Mucosa of gallbladder (tissue), 1 donor: ENCODE data around the gene SCRN3. TPM values are rescaled to one million over a fixed set of nuclear protein-coding genes. Genes with fewer than 3 reads are reported as not detected.
A peak's percentile ranks its signal among the peaks of the same experiment; 100 is the strongest.
"Not testable (repeated sequence)": the region's sequence is repeated elsewhere in the genome, so short reads cannot be mapped to it uniquely, and the experiment has no call there.

ENCODE experiments used
- DNase-seq: peaks from one replicate; pipeline ENCODE4 v3.0.0-alpha.2; 2020; ENCODE audit warnings: low spot score
- total RNA-seq: library from RNA; stranded (reverse); gene quantifications from one replicate; pipeline ENCODE4 v1.2.1, GENCODE V29; 2021
- donor health status: DM: no; HTN: no; CAD: no.

SCRN3 gene, protein sequence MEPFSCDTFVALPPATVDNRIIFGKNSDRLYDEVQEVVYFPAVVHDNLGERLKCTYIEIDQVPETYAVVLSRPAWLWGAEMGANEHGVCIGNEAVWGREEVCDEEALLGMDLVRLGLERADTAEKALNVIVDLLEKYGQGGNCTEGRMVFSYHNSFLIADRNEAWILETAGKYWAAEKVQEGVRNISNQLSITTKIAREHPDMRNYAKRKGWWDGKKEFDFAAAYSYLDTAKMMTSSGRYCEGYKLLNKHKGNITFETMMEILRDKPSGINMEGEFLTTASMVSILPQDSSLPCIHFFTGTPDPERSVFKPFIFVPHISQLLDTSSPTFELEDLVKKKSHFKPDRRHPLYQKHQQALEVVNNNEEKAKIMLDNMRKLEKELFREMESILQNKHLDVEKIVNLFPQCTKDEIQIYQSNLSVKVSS
- 26.4 TPM for total RNA-seq

DNA sequence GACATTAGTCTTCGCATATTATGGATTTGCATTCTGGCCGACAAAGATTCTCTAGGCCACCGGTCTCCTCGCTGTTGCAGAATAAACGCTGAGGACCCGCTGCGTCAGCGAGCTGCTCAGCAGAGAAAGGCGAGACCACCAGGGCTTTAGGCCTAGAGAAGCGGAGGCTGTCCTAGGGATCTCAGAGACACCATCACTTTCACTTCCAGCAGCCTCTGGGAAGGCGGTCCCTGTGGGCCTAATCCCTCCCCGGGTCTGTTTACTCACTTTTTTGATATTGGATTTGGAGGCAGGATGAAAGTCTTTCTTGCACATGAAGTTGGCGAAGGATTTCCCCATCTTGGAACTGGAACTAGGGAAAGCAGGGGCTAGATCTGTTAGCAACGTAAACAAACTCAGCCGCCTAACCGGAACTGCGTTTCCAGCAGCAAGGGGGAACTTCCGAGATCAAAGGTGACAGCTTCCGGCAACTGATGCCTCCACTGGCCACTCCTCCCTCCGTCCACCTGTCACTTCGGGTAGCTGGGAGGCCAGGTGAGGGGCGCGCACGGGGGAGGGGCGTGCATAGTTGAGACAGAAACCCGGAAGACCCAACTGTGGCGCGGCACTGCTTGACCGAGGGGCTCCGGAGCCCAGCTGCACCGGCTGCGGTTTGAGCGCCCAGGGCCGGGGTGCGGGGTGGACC is at the start of gene SCRN3:
TSS of gene SCRN3 (plus strand) at position 447 of the 685 bp plus-strand sequence. CDS start 2,554 bp downstream, outside the sequence.
- peak; percentile 82 for DNase-seq

DNA sequence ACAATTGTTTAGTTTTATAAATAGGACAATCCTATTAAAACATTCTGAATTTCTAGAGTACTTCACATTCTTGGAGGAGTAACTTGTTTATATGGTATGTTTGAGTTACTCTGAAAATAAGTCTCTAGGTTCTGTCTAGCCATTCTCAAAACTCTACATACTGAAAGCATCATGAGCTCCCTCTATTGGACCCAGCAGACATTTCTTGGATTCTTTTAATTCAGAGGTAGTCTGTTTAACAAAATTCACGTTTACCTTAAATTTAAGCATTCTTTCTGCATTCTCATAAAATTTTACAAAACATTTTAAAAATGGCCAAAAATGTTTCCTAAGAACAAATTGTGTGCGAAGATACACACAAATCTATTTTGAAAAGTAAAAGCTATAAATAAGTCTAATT is 45.5 kb upstream of the SCRN3 start:
- DNase-seq, result no peak

DNA sequence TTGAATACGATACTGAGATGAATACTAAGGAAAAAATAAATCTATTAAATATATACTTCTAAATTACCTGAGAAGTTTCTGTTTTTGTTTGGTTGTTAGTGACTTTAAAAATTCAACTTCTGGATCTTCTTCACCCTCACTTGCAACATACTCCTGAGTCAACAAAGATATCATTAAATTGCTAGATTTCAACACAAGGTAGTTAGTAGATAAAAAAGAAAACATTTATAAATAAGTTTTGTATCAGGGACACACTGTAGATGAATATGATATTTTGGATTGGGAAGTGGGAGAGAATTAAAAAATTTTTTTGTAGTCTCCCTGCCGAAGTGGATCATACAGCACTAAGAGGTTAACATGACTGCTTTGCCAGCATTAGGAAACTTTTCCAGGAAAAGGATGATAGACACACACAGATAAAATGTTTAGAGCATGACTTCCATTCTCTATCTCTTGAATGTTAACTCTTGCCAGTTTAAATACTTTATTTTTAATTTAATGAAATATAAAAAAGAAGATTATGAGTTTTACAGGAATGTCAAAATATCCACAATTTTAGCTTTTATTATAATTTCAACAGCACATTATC is 44.8 kb upstream of the SCRN3 start:
- DNase-seq, result no peak

DNA sequence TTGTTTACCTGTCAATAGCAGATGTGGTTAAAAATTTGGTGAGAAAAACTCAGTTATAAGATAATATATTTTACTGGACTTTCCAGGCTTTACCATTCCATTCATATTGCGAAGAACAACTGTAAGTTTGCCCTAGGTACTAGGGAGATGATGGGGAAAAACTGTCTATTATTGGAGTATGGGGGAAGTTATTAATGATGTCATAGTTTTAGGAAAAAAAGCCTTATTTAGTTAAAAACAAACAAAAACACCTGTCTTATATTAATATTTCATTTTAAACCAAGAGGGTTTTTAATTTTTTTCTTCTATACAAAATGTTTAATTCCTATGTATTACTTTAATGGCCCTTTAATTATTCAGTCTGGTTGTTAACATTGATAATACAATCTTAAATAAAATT is 42.5 kb upstream of the SCRN3 start:
- no peak for DNase-seq

DNA sequence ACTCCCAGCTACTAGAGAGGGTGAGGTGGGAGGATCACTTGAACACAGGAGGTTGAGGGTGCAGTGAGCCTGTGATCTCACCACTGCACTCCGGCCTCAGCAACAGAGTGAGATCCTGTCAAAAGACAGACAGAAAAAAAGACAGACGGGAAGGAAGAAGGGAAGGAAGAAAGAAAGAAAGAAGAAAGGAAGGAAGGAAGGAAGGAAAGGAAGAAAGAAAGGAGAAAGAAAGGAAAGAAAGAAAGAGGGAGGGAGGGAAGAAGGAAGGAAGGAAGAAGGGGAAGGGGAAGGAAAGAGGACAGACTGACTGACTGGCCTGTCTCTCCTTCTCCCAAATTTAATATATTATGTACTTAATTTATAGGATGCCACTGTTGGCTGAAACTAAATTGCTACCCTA is 39.2 kb upstream of the SCRN3 start:
- DNase-seq, result no peak

DNA sequence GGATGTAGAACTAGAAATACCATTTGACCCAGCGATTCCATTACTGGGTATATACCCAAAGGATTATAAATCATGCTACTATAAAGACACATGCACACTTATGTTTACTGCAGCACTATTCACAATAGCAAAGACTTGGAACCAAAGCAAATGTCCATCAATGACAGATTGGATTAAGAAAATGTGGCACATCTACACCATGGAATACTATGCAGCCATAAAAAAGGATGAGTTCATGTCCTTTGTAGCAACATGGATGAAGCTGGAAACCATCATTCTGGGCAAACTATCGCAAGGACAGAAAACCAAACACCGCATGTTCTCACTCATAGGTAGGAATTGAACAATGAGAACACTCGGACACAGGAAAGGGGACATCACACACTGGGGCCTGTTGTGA is 35.9 kb upstream of the SCRN3 start:
- not testable (repeated sequence) for DNase-seq

DNA sequence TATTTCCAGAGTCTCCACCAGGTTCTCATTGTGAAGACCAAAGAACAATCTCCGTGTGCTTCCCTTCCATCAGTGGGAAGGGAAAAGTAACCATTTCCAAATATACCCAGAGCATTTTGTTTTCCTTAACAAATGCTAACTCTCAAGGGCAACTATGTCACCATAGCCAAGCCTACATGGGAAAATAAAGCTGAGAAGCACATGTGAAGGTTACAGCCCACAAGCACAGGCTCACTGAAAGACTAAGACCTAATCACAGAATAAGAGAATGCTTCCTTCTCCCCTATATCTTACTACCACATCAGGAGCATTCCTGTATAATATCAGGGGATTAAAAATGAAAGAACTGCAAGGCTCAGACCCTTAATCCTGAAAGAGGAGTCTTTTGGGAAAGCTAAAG is 32.6 kb upstream of the SCRN3 start:
- DNase-seq, result no peak

DNA sequence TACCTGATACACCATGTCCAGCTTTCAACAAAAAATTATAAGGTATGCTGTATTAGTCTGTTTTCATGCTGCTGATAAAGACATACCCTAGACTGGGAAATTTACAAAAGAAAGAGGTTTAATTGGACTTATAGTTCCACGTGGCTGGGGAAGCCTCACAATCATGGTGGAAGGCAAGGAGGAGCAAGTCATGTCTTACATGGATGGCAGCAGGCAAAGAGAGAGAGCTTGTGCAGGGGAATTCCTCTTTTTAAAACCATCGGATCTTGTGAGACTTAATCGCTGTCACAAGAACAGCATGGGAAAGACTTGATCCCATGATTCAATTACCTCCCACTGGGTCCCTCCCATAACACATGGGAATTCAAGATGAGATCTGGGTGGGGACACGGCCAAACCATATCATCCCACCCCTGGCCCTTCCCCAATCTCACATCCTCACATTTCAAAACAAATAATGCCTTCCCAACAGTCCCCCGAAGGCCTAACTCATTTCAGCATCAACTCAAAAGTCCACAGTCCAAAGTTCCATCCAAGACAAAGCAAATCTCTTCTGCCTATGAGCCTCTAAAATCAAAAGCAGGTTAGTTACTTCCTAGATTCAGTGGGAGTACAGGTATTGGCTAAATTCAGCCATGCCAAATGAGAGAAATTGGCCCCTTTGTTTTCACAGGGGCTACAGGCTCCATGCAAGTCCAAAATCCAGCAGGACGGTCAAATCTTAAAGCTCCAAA is 31.9 kb upstream of the SCRN3 start:
- DNase-seq, result not testable (repeated sequence)

DNA sequence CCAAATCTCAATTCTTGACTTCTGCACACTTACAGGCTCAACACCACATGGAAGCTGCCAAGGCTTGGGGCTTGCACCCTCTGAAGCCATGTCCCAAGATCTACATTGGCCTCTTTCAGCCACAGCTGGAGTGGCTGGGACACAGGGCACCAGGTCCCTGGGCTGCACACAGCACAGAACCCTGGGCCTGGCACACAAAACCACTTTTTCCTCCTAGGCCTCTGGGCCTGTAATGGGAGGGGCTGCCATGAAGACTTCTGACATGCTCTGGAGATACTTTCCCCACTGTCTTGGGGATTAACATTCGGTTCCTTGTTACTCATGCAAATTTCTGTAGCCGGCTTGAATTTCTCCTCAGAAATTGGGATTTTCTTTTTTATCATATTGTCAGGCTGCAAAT is 30.9 kb upstream of the SCRN3 start:
- DNase-seq, result no peak

DNA sequence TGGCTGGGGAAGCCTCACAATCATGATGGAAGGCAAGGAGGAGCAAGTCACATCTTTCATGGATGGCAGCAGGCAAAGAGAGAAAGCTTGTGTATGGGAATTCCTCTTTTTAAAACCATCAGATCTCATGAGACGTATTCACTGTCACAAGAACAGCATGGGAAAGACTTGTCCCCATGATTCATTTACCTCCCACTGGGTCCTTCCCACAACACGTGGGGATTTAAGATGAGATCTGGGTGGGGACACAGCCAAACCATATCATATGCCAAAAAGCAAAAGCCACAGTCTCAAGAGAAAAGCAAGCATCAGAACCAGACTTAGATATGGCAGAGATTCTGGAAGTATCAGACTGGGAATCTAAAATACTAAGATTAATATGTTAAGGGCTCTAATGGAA is 30.0 kb upstream of the SCRN3 start:
- DNase-seq, result no peak

DNA sequence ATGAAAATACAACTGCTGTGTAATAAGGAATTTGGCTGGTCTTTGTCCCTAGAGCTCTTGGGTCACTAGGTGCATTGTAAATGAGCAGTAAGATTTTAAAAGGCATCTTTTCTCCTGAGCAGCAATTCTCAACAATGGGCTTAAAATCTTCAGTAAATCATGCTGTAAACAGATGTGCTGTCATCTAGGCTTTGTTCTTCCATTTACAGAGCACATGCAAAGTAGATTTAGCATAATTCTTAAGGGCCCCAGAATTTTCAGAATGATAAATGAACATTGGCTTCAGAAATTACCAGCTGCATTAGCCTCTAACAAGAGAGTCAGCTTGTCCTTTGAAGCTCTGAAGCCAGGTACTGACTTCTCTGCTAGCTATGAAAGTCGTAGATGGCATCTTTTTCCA is 26.8 kb upstream of the SCRN3 start:
- no peak for DNase-seq

DNA sequence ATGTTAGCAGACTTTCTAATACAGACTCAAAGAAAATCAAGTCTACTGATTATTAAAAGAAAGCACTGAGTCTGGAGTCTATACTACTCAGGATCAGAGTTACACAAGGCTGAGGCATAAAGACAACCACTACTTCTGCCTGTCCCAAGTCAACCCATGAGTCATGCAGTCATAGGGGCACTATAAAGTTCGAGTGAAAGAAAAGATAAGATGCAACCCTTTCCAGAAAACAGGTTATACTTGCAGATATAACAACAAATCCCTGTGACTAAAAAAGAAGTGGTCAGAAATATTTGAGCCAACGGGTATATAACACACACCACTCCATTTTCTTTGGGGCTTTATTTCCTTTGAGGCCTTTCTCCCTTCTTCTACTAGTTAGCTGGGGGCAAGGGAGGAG is 18.6 kb upstream of the SCRN3 start:
- DNase-seq, result no peak

DNA sequence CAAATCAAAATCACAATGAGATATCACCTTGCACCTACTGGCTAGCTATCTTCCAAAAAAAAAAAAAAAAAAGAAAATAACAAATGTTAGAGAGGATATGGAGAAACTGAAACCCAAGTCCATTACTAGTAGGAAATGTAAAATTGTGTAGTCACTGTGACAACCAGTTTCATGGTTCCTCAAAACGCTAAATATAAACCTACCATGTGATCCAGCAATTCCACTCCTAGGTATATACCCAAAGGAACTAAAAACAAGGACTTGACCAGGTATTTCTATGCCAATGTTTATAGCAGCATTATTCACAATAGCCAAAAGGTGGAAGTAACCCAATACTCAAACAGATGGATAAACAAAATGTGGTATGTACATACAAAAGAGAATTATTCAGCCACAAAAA is 11.7 kb upstream of the SCRN3 start:
- no peak for DNase-seq

DNA sequence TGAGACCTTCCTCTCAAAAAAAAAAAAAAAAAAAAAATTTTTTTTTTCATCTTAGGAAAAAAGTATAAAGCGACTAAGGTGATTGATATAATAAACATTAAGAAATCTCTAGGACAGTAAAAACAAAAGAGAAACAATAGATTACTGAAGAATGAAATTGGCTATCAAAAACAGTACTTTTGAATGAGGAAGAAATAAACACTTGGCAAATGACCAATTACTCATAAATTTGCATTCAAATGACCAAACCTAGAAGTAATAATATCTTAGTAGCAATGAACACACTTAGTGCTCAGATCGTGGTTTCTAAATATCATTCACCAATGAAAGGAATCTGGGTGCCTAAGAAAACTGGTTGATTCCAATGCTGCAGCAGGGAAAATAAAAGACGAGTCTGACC is 10.3 kb upstream of the SCRN3 start:
- DNase-seq, result no peak

DNA sequence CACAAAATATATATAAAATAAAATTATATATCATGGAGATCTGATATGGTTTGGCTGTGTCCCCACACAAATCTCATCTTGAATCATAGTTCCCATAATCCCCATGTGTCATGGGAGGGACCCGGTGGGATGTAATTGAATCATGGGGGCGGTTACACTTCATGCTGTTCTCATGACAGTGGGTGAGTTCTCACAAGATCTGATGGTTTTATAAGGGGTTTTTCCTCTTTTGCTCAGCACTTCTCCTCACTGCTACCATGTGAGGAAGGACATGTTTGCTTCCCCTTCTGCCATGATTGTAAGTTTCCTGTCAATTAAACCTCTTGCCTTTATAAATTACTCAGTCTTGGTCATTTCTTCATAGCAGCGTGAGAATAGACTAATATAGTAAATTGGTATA is 6.8 kb upstream of the SCRN3 start:
- not testable (repeated sequence) for DNase-seq

DNA sequence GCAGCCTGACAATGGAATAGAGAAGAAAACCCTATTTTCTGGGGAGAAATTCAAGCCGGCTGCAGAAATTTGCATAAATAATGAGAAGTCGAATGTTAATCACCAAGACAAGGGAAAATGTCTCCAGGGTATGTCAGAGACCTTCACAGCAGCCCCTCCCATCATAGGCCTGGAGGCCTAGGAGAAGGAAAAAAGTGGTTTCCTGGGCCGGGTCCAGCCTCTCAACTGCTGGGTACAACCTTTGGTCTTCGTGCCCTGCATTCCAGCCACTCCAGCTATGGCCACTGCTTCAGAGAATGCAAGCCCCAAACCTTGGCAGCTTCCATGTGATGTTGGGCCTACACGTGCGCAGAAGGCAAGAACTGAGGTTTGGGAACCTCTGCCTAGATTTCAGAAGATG is 6.0 kb upstream of the SCRN3 start:
- DNase-seq, result no peak

DNA sequence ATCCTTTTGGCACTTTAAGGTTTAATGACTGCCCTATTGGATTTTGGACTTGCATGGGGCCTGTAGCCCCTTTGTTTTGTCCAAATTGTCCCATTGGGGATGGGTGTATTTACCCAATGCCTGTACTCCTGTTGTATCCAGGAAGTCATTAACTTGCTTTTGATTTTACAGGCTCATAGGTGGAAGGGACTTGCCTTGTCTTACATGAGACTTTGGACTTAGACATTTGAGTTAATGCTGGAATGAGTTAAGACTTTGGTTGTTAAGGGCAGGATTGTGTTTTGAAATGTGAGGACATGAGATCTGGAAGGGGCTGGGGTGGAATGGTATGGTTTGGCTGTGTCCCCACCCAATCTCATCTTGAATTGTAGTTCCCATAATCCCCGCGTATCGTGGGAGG is 5.2 kb upstream of the SCRN3 start:
- not testable (repeated sequence) for DNase-seq

DNA sequence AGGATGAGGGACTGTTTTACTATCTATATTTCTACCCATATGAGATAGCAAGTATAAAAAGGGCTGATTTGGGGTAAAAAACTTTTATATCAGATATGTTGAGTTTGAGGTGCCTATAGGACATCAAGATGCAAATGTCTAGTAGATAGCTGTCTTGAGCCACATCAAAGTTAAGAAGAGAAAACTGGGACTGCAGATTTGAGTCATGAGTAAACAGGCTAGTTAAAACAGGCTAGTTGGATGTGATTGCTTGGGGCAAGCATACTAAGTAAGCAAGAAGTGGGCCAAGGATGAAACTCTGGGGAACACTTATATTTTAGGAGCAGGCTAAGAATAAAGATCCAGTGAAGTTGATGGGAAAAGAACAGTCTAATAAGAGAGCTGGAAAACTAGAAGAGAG is 2.8 kb upstream of the SCRN3 start:
- DNase-seq, result no peak

DNA sequence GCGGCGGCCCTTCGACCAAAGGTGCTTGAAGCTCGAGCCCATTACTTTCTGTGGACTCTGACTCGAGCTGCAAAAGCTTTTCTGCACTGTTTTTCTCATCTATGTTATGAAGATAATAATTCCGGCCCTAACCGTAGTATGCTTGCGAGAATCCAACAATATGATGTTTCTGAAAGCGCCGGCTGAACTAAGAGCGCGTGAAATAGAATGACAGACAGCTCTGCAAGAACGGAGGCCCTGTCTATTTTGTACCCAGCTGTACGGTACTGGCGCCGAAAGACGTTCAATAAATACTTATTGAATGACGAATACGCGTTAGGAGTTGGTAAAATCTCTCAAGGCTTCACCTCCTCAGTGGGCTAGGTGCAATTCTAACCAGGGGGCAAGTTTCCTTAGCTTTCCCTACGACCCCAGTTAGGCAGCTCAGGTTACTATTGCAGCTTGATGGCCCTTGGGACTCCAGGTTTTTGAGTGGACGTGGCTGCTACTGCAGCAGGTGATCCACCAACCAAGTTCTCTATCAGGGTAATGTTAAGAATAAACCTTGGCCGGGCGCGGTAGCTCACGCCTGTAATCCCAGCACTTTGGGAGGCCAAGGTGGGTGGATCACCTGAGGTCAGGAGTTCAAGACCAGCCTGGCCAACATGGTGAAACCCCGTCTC is 570 bp downstream of the SCRN3 start:
- DNase-seq, result no peak

DNA sequence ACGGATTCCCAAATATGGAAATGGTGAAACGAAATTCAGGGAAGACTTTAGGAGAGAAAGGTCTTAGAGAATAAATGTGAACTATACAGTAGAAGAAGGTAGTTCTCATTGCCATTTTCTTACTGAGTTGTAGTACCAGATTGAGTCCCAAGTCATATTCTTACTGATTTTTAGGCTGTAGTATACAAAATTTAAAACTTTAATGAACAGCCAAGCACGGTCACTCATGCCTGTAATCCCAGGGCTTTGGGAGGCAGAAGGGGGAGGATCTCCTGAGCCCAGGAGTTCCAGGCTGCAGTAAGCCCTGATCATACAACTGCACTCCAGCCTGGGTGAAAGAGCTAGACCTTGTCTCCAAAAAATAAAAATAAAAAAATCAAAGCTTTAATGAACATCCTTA is 2.2 kb downstream of the SCRN3 start:
- DNase-seq, result no peak

DNA sequence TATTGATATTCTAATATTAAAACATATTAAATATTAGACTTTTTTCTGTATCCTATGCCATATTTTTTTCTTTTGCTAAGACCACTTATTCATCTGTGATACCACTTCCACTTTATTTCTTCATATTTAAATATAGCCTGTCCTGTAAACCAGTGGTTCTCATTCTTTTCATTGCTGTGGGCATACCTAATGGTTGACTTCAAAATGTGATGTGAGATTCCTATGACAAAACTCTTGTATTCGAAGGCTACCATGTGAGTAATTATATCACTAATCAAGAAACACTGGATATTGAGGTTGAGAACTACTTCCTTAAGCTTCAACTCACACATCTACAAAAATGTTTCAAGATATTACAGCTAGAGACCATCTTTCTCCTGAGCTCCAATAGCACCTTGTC is 3.6 kb downstream of the SCRN3 start:
- no peak for DNase-seq

DNA sequence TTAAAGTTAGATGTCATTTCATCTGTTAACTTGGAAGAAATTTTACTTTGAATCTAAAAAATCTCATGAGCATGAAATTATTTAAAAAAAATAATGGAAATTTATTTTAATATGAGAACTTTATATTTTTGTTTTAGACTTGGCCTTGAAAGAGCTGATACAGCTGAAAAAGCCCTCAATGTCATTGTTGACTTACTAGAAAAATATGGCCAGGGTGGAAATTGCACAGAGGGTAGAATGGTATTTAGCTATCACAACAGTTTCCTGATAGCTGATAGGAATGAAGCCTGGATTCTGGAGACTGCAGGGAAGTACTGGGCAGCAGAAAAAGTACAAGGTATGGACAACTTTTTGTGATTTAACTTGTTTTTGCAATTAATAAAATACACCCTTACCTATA is 5.3 kb downstream of the SCRN3 start:
- no peak for DNase-seq
